GM23248 (cell line): ENCODE data around the gene ZBTB40. TPM values are rescaled to one million over a fixed set of nuclear protein-coding genes. Genes with fewer than 3 reads are reported as not detected.
A peak's percentile ranks its signal among the peaks of the same experiment; 100 is the strongest.

Experiments
- DNase-seq: peaks from one replicate; pipeline ENCODE4 v3.0.0-alpha.2; 2015
- H2AFZ ChIP-seq: fragments of 200-600 bp; sonication (generic); 2 replicates; pipeline ENCODE4 v1.6.1; 2016; ENCODE audit warnings: antibody characterized with exemption
- H3F3A ChIP-seq: fragments of 200-600 bp; sonication (generic); 2 replicates; pipeline ENCODE4 v1.6.1; 2016; ENCODE audit warnings: mild to moderate bottlenecking, antibody characterized with exemption, mixed run types; ENCODE audit not compliant: insufficient read depth
- H3K27ac ChIP-seq: fragments of 200-600 bp; sonication (generic); 2 replicates; pipeline ENCODE4 v1.5.1; 2016; ENCODE audit warnings: mild to moderate bottlenecking
- H3K27me3 ChIP-seq: fragments of 200-600 bp; sonication (generic); replicated peaks from 2 replicates; pipeline ENCODE4 v1.6.1; 2016; ENCODE audit warnings: mild to moderate bottlenecking; ENCODE audit not compliant: insufficient read depth
- H3K36me3 ChIP-seq: fragments of 200-600 bp; sonication (generic); 2 replicates; pipeline ENCODE4 v1.6.1; 2016; ENCODE audit warnings: low read depth, mild to moderate bottlenecking
- H3K4me1 ChIP-seq: fragments of 200-600 bp; sonication (generic); 2 replicates; pipeline ENCODE4 v1.6.1; 2016; ENCODE audit warnings: mild to moderate bottlenecking; ENCODE audit not compliant: insufficient read depth
- H3K4me2 ChIP-seq: fragments of 200-600 bp; sonication (generic); one replicate; pipeline ENCODE4 v1.6.1; 2016; ENCODE audit warnings: mild to moderate bottlenecking; ENCODE audit not compliant: unreplicated experiment
- H3K4me3 ChIP-seq: fragments of 200-600 bp; sonication (generic); 2 replicates; pipeline ENCODE4 v1.5.1; 2016; ENCODE audit warnings: mild to moderate bottlenecking
- H3K79me2 ChIP-seq: fragments of 200-600 bp; sonication (generic); 2 replicates; pipeline ENCODE4 v1.6.1; 2016; ENCODE audit warnings: mild to moderate bottlenecking; ENCODE audit not compliant: insufficient read depth
- H3K9ac ChIP-seq: fragments of 200-600 bp; sonication (generic); 2 replicates; pipeline ENCODE4 v1.6.1; 2016; ENCODE audit warnings: mild to moderate bottlenecking
- H3K9me2 ChIP-seq: fragments of 200-600 bp; sonication (generic); 2 replicates; pipeline ENCODE4 v1.6.1; 2016; ENCODE audit warnings: mixed run types, mild to moderate bottlenecking, moderate library complexity; ENCODE audit not compliant: insufficient read depth
- H3K9me3 ChIP-seq: fragments of 200-600 bp; sonication (generic); one replicate; pipeline ENCODE4 v1.6.1; 2017; ENCODE audit warnings: low read depth
- H4K20me1 ChIP-seq: fragments of 200-600 bp; sonication (generic); 2 replicates; pipeline ENCODE4 v1.6.0; 2016; ENCODE audit not compliant: insufficient read depth
- EZH2 ChIP-seq: fragments of 200-600 bp; sonication (generic); IDR thresholded peaks from 2 replicates; pipeline ENCODE4 v1.6.1; 2018; ENCODE audit warnings: antibody characterized with exemption, mild to moderate bottlenecking; ENCODE audit not compliant: insufficient read depth, poor library complexity, severe bottlenecking
- EZH2phosphoT487 ChIP-seq: fragments of 200-600 bp; sonication (generic); IDR thresholded peaks from 2 replicates; pipeline ENCODE4 v1.6.1; 2018; ENCODE audit warnings: antibody characterized with exemption, moderate library complexity, mild to moderate bottlenecking, low read depth; ENCODE audit not compliant: insufficient read depth
- WGBS, 2 experiments: methylation state at CpG; one replicate each; pipeline ENCODE4 v1.1.6; 2015 to 2017; ENCODE audit warnings: low lambda C conversion rate in 2 of 2, low coverage in 1 of 2; ENCODE audit errors: missing lambda C conversion rate in 2 of 2; 5-methylcytosine and 5-hydroxymethylcytosine counted together
- in situ Hi-C: fragments of 300-500 bp; cut with MboI; formaldehyde crosslinking; loops from 2 replicates; pipeline ENCODE4 v1.15.0; 2020
- polyA plus RNA-seq: library from polyadenylated mRNA; unstranded; fragments of >200 nt; fragmentation: Nextera tagmentation; extraction: Ambion mirVana; gene quantifications from 2 replicates; pipeline ENCODE4 v1.2.1, GENCODE V29; 2016
- total RNA-seq: library from RNA; depleted of rRNA; stranded (reverse); fragments of >200 nt; shearing (Covaris generic); gene quantifications from 2 replicates; pipeline ENCODE4 v1.2.3, GENCODE V29; 2014

Gene ZBTB40
- total and polyA plus RNA-seq, 2 experiments from 2014 or later: 3.3 to 8.1 TPM

DNA sequence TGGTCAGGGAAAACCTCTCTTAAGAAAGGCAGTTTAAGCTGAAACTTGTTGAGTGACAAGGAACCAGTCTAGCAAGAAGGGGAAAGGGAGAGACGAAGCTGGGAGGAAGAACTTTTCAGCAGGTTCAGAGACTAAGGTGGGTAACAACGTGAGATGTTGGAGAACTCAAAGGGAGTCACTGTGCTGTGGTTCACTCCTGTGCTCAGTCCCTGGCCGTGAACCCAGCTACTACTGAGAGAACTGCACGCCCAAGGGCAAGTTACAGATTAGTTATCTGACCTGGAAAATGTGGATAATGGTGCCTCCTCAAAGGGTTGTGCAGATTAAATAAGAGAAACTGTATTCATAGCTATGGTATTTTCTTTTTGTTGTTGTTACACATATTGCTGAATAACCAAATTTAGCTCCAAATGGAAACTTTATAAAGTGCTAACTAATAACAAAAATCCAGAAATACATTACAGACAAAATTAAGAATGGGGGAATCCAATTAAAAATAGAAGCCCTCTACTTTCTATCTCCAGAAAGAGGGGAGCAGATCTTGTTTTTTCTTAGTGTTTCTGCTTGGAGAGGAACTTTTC is 2.9 kb downstream of the ZBTB40 start:
- Histone ChIP-seq H3K9me3 (no peaks in the 10 kb centered on the region), H3K27me3 (no peaks in the 10 kb centered on the region), H3K9ac (no peak overlapping the region), H3K27ac (no peak overlapping the region), H2AFZ (no peak overlapping the region), H3K4me1 (peaks cover 8% of the 10 kb centered on the region), H3K36me3 (no peaks in the 10 kb centered on the region), H3K4me2 (no peak overlapping the region), H3K9me2 (no peaks in the 10 kb centered on the region), H3F3A (peaks cover 9% of the 10 kb centered on the region; the same call in 1 of the 2 replicates), H4K20me1 (no peaks in the 10 kb centered on the region), H3K4me3 (no peak overlapping the region), H3K79me2 (peaks cover 68% of the 10 kb centered on the region)
- in situ Hi-C loops: no loop called here
- DNase-seq: peak; percentile 3
- 77 to 80% methylated on average over 4 of the region's 4 CpGs for WGBS, 2 experiments
- no peak for TF ChIP-seq EZH2phosphoT487
- no peak for TF ChIP-seq EZH2

DNA sequence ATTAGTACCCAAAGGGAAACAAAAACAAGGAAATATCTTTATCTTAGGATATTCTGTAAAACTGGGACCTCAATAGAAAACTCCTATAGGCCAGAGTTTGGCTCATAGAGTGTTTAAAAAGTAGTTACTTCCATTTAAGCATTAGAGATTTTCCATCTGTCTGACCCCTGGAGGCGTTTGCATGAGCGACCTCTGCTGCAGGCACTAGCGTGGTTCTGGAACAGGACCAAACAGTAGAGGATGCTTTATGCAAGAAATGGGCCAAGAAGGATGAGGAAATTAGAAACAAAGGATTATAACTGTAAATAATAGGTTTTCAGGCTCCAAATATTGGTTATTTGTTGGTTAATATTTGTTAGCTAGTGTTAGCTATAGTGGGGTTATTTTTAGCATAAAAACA is 5.7 kb downstream of the ZBTB40 start:
- H2AFZ ChIP-seq: no peak overlapping the region
- peaks cover 95% of the 10 kb centered on the region for H3K79me2 ChIP-seq
- no peaks in the 10 kb centered on the region for H3K27me3 ChIP-seq
- no peaks in the 10 kb centered on the region for H3K36me3 ChIP-seq
- H3K4me1 ChIP-seq: peaks cover 8% of the 10 kb centered on the region
- H3K27ac ChIP-seq: no peak overlapping the region
- H3K9ac ChIP-seq: no peak overlapping the region
- no peak overlapping the region for H3K4me3 ChIP-seq
- no peak overlapping the region for H3K4me2 ChIP-seq
- H3F3A ChIP-seq: 0 out of 2 replicates have a peak, but pooled peaks cover 5% of the 10 kb centered on the region
- TF ChIP-seq EZH2phosphoT487 (no peak), EZH2 (no peak)
- H3K9me2 ChIP-seq: no peaks in the 10 kb centered on the region
- H4K20me1 ChIP-seq: no peaks in the 10 kb centered on the region
- H3K9me3 ChIP-seq: no peaks in the 10 kb centered on the region
- peak; percentile 20 for DNase-seq
- in situ Hi-C loops: no loop called here
- 54 to 69% methylated on average over 3 of the region's 3 CpGs for WGBS, 2 experiments

DNA sequence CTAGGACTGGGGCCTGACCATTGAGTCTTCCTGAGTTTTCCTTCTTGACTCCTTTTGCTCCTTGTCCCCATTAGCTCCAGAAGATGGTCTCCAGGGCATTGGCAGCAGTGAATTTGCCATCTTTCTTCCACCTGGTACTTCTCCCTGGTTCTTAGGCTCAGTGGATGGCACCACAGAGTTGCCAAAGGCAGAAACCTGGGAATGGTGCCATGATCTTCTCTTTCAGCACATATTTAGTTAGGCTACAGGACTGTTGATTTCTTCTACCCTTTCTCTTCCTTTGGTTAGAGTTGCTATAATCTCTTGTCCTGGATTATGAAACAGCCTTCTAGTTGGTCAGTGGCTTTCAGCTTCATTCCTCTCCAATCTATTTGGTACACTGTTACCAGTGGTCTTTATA is 6.2 kb downstream of the ZBTB40 start:
- peaks cover 97% of the 10 kb centered on the region for H3K79me2 ChIP-seq
- no peaks in the 10 kb centered on the region for H3K27me3 ChIP-seq
- no peaks in the 10 kb centered on the region for H4K20me1 ChIP-seq
- H3K9me2 ChIP-seq: no peaks in the 10 kb centered on the region
- no peaks in the 10 kb centered on the region for H3K36me3 ChIP-seq
- no peak overlapping the region for H3K4me2 ChIP-seq
- no peak overlapping the region for H3K9ac ChIP-seq
- no peak overlapping the region for H3K4me3 ChIP-seq
- H3F3A ChIP-seq: 0 out of 2 replicates have a peak, but pooled peaks cover under 1% of the 10 kb centered on the region
- H3K27ac ChIP-seq: no peak overlapping the region
- H3K4me1 ChIP-seq: peaks cover 6% of the 10 kb centered on the region
- in situ Hi-C loops: no loop called here
- TF ChIP-seq EZH2phosphoT487 (no peak), EZH2 (no peak)
- no peak for DNase-seq
- H3K9me3 ChIP-seq: no peaks in the 10 kb centered on the region
- H2AFZ ChIP-seq: no peak overlapping the region

DNA sequence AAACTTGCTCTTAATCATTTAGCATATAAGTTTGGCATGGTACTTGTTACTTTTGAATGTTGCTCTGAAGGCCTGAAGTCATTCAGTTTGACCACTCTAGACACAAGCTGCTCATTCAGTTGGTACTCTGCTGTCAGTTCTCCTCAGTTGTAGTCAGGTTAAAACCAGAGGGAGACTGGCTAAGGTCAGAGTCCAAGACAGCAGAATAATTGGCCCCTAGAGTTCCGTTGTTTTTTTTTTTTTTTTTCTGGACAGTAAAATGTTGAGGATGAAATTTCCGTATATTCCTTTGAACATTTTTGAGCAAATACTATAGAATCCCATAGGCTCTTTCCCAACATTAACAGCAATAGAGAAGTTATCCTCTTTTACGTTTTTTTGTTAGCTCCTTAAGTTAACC is 9.4 kb downstream of the ZBTB40 start:
- Histone ChIP-seq H4K20me1 (no peaks in the 10 kb centered on the region), H3F3A (no peaks in the 10 kb centered on the region), H2AFZ (no peak overlapping the region), H3K9me3 (no peaks in the 10 kb centered on the region), H3K4me1 (no peaks in the 10 kb centered on the region), H3K79me2 (peaks cover 97% of the 10 kb centered on the region), H3K36me3 (no peaks in the 10 kb centered on the region), H3K4me2 (no peak overlapping the region), H3K9me2 (no peaks in the 10 kb centered on the region), H3K27ac (no peak overlapping the region), H3K4me3 (no peak overlapping the region), H3K27me3 (no peaks in the 10 kb centered on the region), H3K9ac (no peak overlapping the region)
- TF ChIP-seq EZH2phosphoT487 (no peak), EZH2 (no peak)
- no peak for DNase-seq
- in situ Hi-C loops: no loop called here
- 82 to 86% methylated on average over 3 of the region's 3 CpGs for WGBS, 2 experiments
